ENCODE data around the gene ESYT1.
A peak's percentile ranks its signal among the peaks of the same experiment; 100 is the strongest.

The ESYT1 gene

GRCh38 chr12:56128670-56129205 lies 671 bp downstream of the ESYT1 start:
- Mint-ChIP-seq H3K27me3 (no peaks in the 10 kb centered on the region), H3K4me3 (peak overlapping the region; percentile 98), H3K27ac (peak overlapping the region; percentile 85), H3K4me1 (ENCODE audit: low read depth) (peaks cover 68% of the 10 kb centered on the region), H3K36me3 (ENCODE audit: low read depth) (peaks cover 66% of the 10 kb centered on the region), H3K9me3 (no peaks in the 10 kb centered on the region)
- intact Hi-C loops (cut with micrococcal nuclease), result loop anchor here (1.0 kb wide), 2 partner anchors 24 to 30 kb away; partner anchors contain the start of genes MYL6 and PA2G4

DNA sequence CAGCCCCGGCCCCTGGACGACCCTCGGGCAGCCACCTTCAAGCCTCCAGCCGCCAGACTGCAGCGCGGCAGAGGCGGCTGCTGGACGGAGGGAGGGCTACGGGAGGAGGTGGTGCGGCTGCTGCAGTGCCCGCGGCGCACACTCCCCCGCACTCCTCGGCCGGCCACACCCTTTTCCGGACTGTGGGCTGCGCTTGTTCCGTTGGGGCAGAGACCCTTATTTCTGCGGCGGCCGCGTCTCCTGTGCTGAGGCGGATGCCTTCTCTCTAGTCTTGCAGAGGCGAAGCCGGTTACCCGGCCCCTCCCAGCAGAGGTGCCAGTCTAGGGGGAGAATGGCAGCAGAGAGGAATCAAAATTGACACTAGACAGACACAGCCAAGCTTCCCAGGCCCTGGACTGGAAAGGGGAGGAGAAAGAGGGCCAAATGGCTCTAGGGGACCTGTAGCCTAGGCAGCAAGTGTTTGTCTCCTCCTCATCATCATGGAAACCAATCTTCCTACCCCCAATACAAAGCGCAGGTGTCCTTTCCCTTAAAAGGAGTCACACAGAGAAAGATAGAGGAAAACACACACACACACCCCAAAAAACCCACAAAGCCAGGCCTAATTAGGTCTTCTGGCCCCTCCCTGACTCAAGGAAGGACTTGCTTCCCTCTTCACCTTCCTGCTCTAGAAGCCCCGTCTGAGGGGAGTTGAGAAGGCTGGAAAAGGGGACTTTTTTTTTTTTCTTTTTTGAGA lies 1.3 kb downstream of the ESYT1 start:
- Mint-ChIP-seq H3K4me1 (ENCODE audit: low read depth) (peaks cover 62% of the 10 kb centered on the region), H3K9me3 (no peaks in the 10 kb centered on the region), H3K27me3 (no peaks in the 10 kb centered on the region), H3K4me3 (peak overlapping the region; percentile 98), H3K36me3 (ENCODE audit: low read depth) (peaks cover 66% of the 10 kb centered on the region), H3K27ac (peak overlapping the region; percentile 85)
- intact Hi-C loops (cut with micrococcal nuclease), result no loop called here

GRCh38 chr12:56129942-56130495 lies 2.0 kb downstream of the ESYT1 start:
- intact Hi-C loops (cut with micrococcal nuclease), result no loop called here
- Mint-ChIP-seq H3K27me3 (no peaks in the 10 kb centered on the region), H3K4me3 (peak overlapping the region; percentile 98), H3K4me1 (ENCODE audit: low read depth) (peaks cover 59% of the 10 kb centered on the region), H3K36me3 (ENCODE audit: low read depth) (peaks cover 71% of the 10 kb centered on the region), H3K27ac (peak overlapping the region; percentile 85), H3K9me3 (no peaks in the 10 kb centered on the region)

- Mint-ChIP-seq H3K9me3 (no peaks in the 10 kb centered on the region), H3K27ac (no peak overlapping the region), H3K4me3 (no peak overlapping the region), H3K4me1 (ENCODE audit: low read depth) (peaks cover 59% of the 10 kb centered on the region), H3K36me3 (ENCODE audit: low read depth) (peaks cover 79% of the 10 kb centered on the region), H3K27me3 (no peaks in the 10 kb centered on the region)
- intact Hi-C loops (cut with micrococcal nuclease), result no loop called here
Observed at GRCh38 chr12:56130876-56131275, 2.8 kb downstream of the ESYT1 start.

DNA sequence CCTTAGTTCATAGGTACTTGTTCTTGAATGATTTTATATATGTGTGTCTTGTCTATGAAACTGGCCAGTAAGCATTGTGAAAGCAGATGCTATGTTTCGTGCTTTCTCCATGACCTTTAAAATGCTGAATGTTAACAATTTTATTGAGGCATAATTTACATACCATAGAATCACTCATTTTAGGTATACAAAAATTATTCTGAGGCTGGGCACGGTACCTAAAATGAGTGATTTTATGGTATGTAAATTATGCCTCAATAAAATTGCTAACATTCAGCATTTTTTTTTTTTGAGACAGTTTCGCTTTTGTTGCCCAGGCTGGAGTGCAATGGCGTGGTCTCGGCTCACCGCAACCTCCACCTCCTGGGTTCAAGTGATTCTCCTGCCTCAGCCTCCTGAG lies 6.8 kb downstream of the ESYT1 start:
- Mint-ChIP-seq H3K4me3 (no peak overlapping the region), H3K4me1 (ENCODE audit: low read depth) (peaks cover 28% of the 10 kb centered on the region), H3K27me3 (no peaks in the 10 kb centered on the region), H3K9me3 (no peaks in the 10 kb centered on the region), H3K27ac (no peak overlapping the region), H3K36me3 (ENCODE audit: low read depth) (peaks cover 100% of the 10 kb centered on the region)
- intact Hi-C loops (cut with micrococcal nuclease), result no loop called here

GRCh38 chr12:56137853-56138571 lies 9.9 kb downstream of the ESYT1 start:
- intact Hi-C loops (cut with micrococcal nuclease), result no loop called here
- Mint-ChIP-seq H3K4me3 (no peak overlapping the region), H3K36me3 (ENCODE audit: low read depth) (peaks cover 100% of the 10 kb centered on the region), H3K27me3 (no peaks in the 10 kb centered on the region), H3K9me3 (no peaks in the 10 kb centered on the region), H3K27ac (no peak overlapping the region), H3K4me1 (ENCODE audit: low read depth) (peaks cover 27% of the 10 kb centered on the region)

DNA sequence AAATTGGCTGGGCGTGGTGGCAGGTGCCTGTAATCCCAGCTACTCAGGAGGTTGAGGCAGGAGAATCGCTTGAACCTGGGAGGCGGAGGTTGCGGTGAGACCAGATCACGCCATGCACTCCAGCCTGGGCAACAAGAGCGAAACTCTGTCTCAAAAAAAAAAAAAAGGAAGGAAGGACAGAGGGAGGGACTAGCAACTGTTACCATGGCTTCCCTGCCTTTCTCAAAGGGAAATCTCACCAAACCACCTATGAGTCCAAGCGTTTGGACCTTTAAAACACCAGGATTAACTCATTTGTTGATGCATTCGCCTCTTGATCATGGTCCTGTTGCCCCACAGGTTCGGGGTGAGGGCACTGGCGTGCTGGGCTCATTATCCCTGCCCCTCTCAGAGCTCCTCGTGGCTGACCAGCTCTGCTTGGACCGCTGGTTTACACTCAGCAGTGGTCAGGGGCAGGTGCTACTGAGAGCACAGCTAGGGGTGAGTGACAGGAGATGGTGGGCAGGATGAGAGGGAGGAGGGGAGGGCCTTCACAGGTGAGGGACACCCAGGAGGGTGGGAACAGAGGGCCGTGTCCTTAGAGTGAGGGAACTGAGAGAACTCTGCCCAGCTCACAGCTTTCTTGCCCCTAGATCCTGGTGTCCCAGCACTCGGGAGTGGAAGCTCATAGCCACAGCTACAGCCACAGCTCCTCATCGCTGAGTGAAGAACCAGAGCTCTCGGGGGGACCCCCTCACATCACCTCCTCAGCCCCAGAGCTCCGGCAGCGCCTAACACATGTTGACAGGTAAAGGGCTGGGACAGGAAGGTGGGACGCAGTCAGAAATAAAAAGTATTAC lies 14.1 kb downstream of the ESYT1 start:
- Mint-ChIP-seq H3K27ac (peak overlapping the region; percentile 57), H3K4me3 (no peak overlapping the region), H3K27me3 (no peaks in the 10 kb centered on the region), H3K9me3 (no peaks in the 10 kb centered on the region), H3K36me3 (ENCODE audit: low read depth) (peaks cover 86% of the 10 kb centered on the region), H3K4me1 (ENCODE audit: low read depth) (peaks cover 47% of the 10 kb centered on the region)
- intact Hi-C loops (cut with micrococcal nuclease), result no loop called here

DNA sequence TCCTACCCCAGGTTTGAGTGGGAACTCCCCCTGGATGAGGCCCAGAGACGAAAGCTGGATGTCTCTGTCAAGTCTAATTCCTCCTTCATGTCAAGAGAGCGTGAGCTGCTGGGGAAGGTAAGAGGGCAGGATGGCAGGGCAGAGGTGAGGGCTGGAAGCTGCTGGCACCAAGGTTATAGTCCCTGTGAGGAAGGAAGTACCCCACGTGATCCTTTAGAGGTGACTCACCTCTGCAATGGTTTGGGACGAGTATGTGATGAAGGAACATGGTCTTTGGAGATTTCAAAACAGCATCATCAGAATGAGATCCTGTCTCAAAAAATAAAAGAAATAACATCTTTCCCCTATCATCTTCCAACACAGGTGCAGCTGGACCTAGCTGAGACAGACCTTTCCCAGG lies 15.2 kb downstream of the ESYT1 start:
- intact Hi-C loops (cut with micrococcal nuclease), result no loop called here
- Mint-ChIP-seq H3K27ac (peak overlapping the region; percentile 57), H3K4me1 (ENCODE audit: low read depth) (peaks cover 47% of the 10 kb centered on the region), H3K9me3 (no peaks in the 10 kb centered on the region), H3K27me3 (no peaks in the 10 kb centered on the region), H3K36me3 (ENCODE audit: low read depth) (peaks cover 75% of the 10 kb centered on the region), H3K4me3 (no peak overlapping the region)

GRCh38 chr12:56143870-56144269 lies 15.8 kb downstream of the ESYT1 start:
- no peaks in the 10 kb centered on the region for H3K27me3 Mint-ChIP-seq
- H3K9me3 Mint-ChIP-seq, result no peaks in the 10 kb centered on the region
- intact Hi-C loops (cut with micrococcal nuclease), result no loop called here
- H3K4me3 Mint-ChIP-seq, result no peak overlapping the region
- peaks cover 69% of the 10 kb centered on the region for H3K36me3 Mint-ChIP-seq (ENCODE audit: low read depth)
- H3K27ac Mint-ChIP-seq, result peak overlapping the region; percentile 57
- H3K4me1 Mint-ChIP-seq (ENCODE audit: low read depth), result peaks cover 47% of the 10 kb centered on the region

GRCh38 chr12:56145217-56145616 lies 17.1 kb downstream of the ESYT1 start:
- no peak overlapping the region for H3K27ac Mint-ChIP-seq
- H3K4me3 Mint-ChIP-seq, result no peak overlapping the region
- peaks cover 51% of the 10 kb centered on the region for H3K4me1 Mint-ChIP-seq (ENCODE audit: low read depth)
- H3K9me3 Mint-ChIP-seq, result no peaks in the 10 kb centered on the region
- no peaks in the 10 kb centered on the region for H3K27me3 Mint-ChIP-seq
- intact Hi-C loops (cut with micrococcal nuclease), result no loop called here
- H3K36me3 Mint-ChIP-seq (ENCODE audit: low read depth), result peaks cover 64% of the 10 kb centered on the region

DNA sequence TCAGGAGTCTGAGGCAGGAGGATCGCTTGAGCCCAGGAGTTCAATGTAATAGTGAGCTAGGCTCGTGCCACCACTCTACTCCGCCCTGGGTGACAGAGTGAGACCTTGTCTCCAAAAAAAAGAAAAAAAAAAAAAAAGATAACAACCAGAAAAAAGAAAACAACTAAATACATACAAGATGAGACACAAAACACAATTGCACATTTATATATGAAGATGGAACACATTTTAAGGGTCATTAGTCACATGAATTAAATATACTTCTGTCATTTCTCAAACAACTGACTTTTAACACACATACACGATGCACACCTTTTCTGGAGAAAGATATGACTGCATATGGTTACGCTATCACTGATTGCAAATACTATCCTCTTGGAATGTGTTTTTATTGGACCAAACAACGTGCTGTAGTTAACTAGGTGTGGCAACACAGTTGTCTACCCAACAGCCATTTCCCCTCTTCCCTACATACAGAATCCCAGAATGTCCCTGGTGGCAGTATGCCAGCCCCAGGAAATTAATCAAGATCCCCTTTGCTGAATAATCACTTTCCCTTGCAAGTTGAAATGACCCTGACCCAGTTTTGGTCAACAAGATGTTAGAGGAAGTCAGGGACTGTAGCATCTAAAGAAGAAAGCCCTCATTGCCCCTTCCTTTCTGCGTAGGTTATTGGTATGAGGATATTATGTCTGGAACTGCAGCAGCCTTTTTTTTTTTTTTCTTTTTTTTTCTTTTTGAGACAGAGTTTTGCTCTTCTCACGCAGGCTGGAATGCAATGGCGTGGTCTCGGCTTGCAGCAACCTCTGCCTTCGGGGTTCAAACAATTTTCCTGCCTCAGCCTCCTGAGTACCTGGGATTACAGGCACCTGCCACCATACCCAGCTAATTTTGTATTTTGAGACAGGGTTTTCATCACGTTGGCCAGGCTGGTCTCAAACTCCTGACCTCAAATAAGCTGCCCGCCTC lies 18.7 kb downstream of the ESYT1 start:
- H3K9me3 Mint-ChIP-seq, result no peaks in the 10 kb centered on the region
- no peaks in the 10 kb centered on the region for H3K27me3 Mint-ChIP-seq
- H3K4me1 Mint-ChIP-seq (ENCODE audit: low read depth), result peaks cover 50% of the 10 kb centered on the region
- H3K4me3 Mint-ChIP-seq, result no peak overlapping the region
- no peak overlapping the region for H3K27ac Mint-ChIP-seq
- H3K36me3 Mint-ChIP-seq (ENCODE audit: low read depth), result peaks cover 52% of the 10 kb centered on the region
- intact Hi-C loops (cut with micrococcal nuclease), result no loop called here

GRCh38 chr12:56150563-56150962 lies 22.5 kb downstream of the ESYT1 start:
- Mint-ChIP-seq H3K27me3 (no peaks in the 10 kb centered on the region), H3K4me3 (no peak overlapping the region), H3K9me3 (no peaks in the 10 kb centered on the region), H3K36me3 (ENCODE audit: low read depth) (peaks cover 27% of the 10 kb centered on the region), H3K27ac (peak overlapping the region; percentile 94), H3K4me1 (ENCODE audit: low read depth) (peaks cover 52% of the 10 kb centered on the region)
- intact Hi-C loops (cut with micrococcal nuclease), result no loop called here

Data from dendritic cell treated with granulocyte-macrophage colony-stimulating factor and Interleukin-4, amounts not matched to agents 40 ng/mL and 50 ng/mL, for 4 days (primary cell).